Parathyroid adenoma (tissue), 2 donors: ENCODE data around the gene GFI1.

Experiments used
- H2AFZ ChIP-seq: fragments of 300-600 bp; sonication (generic); one replicate; pipeline ENCODE4 v1.7.0; 2017; ENCODE audit warnings: antibody characterized with exemption, mild to moderate bottlenecking
- H3K27ac ChIP-seq: fragments of 300-600 bp; sonication (generic); one replicate; pipeline ENCODE4 v1.7.0; 2017
- H3K27me3 ChIP-seq: fragments of 300-600 bp; sonication (generic); one replicate; pipeline ENCODE4 v1.7.0; 2017; ENCODE audit warnings: low read length; ENCODE audit not compliant: control insufficient read depth, insufficient read depth
- H3K36me3 ChIP-seq: fragments of 300-600 bp; sonication (generic); one replicate; pipeline ENCODE4 v1.7.0; 2017; ENCODE audit warnings: low read length; ENCODE audit not compliant: control insufficient read depth, insufficient read depth
- H3K4me1 ChIP-seq: fragments of 300-600 bp; sonication (generic); one replicate; pipeline ENCODE4 v1.7.0; 2017; ENCODE audit warnings: control low read depth
- H3K4me2 ChIP-seq: fragments of 300-600 bp; sonication (generic); one replicate; pipeline ENCODE4 v1.7.0; 2017; ENCODE audit warnings: low read length
- H3K4me3 ChIP-seq: fragments of 300-600 bp; sonication (generic); one replicate; pipeline ENCODE4 v1.7.0; 2017; ENCODE audit warnings: low read depth, low read length
- H3K79me2 ChIP-seq: fragments of 300-600 bp; sonication (generic); one replicate; pipeline ENCODE4 v1.7.0; 2017; ENCODE audit warnings: control low read depth
- H3K9ac ChIP-seq: fragments of 300-600 bp; sonication (generic); one replicate; pipeline ENCODE4 v1.7.0; 2017; ENCODE audit warnings: mild to moderate bottlenecking
- H3K9me3 ChIP-seq: fragments of 300-600 bp; sonication (generic); one replicate; pipeline ENCODE4 v1.7.0; 2017; ENCODE audit warnings: low read length; ENCODE audit not compliant: control insufficient read depth
- CTCF ChIP-seq: fragments of 300-600 bp; sonication (generic); IDR thresholded peaks from one replicate; pipeline ENCODE4 v1.7.0; 2017; ENCODE audit warnings: antibody characterized with exemption, mild to moderate bottlenecking
- donor health status: primary hyperparathyroidism.

GFI1 gene

GRCh38 chr1:92445865-92446264 is 40.9 kb downstream of the GFI1 start:
- no peak overlapping the region for H3K4me3 ChIP-seq
- TF ChIP-seq CTCF: no peak

GRCh38 chr1:92444351-92444750 is 42.4 kb downstream of the GFI1 start:
- no peak overlapping the region for H2AFZ ChIP-seq

More at GRCh38 chr1:92445865-92446264, 40.9 kb downstream of the GFI1 start:
- H3K4me2 ChIP-seq: no peak overlapping the region
- H3K9ac ChIP-seq: no peak overlapping the region
- no peaks in the 10 kb centered on the region for H3K36me3 ChIP-seq
- no peak overlapping the region for H2AFZ ChIP-seq
- H3K27ac ChIP-seq: no peak overlapping the region
- H3K4me1 ChIP-seq: no peaks in the 10 kb centered on the region
- no peaks in the 10 kb centered on the region for H3K79me2 ChIP-seq
- no peaks in the 10 kb centered on the region for H3K27me3 ChIP-seq
- no peaks in the 10 kb centered on the region for H3K9me3 ChIP-seq

GRCh38 chr1:92443893-92444292 is 42.8 kb downstream of the GFI1 start:
- Histone ChIP-seq H3K79me2 (no peaks in the 10 kb centered on the region), H3K4me3 (no peak overlapping the region), H3K4me2 (no peak overlapping the region), H3K9ac (no peak overlapping the region), H3K27me3 (no peaks in the 10 kb centered on the region), H3K4me1 (no peaks in the 10 kb centered on the region), H2AFZ (no peak overlapping the region), H3K9me3 (no peaks in the 10 kb centered on the region), H3K27ac (no peak overlapping the region), H3K36me3 (no peaks in the 10 kb centered on the region)
- no peak for TF ChIP-seq CTCF

More at GRCh38 chr1:92444351-92444750, 42.4 kb downstream of the GFI1 start:
- Histone ChIP-seq H3K4me3 (no peak overlapping the region), H3K79me2 (no peaks in the 10 kb centered on the region), H3K4me1 (no peaks in the 10 kb centered on the region), H3K9ac (no peak overlapping the region), H3K27me3 (no peaks in the 10 kb centered on the region), H3K27ac (no peak overlapping the region), H3K36me3 (no peaks in the 10 kb centered on the region), H3K9me3 (no peaks in the 10 kb centered on the region), H3K4me2 (no peak overlapping the region)
- no peak for TF ChIP-seq CTCF

- Histone ChIP-seq H2AFZ (no peak overlapping the region), H3K79me2 (no peaks in the 10 kb centered on the region), H3K4me1 (no peaks in the 10 kb centered on the region), H3K36me3 (no peaks in the 10 kb centered on the region), H3K27me3 (no peaks in the 10 kb centered on the region), H3K9ac (no peak overlapping the region), H3K9me3 (no peaks in the 10 kb centered on the region), H3K4me3 (no peak overlapping the region), H3K27ac (no peak overlapping the region), H3K4me2 (no peak overlapping the region)
- TF ChIP-seq CTCF: no peak
These were observed 44.4 kb downstream of the GFI1 start for GRCh38 chr1:92442351-92442750.

GRCh38 chr1:92441697-92442342 is 44.9 kb downstream of the GFI1 start:
- Histone ChIP-seq H3K79me2 (no peaks in the 10 kb centered on the region), H3K9me3 (no peaks in the 10 kb centered on the region), H3K4me2 (no peak overlapping the region), H3K4me1 (no peaks in the 10 kb centered on the region), H2AFZ (peak overlapping the region; percentile 11), H3K4me3 (no peak overlapping the region), H3K27ac (no peak overlapping the region), H3K27me3 (no peaks in the 10 kb centered on the region), H3K36me3 (no peaks in the 10 kb centered on the region), H3K9ac (no peak overlapping the region)
- no peak for TF ChIP-seq CTCF
